Skeletal muscle tissue (tissue), 4 donors: ENCODE results near the gene POU3F3. TPM values are rescaled to one million over a fixed set of nuclear protein-coding genes. Genes with fewer than 3 reads are reported as not detected.
A peak's percentile ranks its signal among the peaks of the same experiment; 100 is the strongest.

ENCODE experiments used
- H3K27ac ChIP-seq: one replicate; pipeline ENCODE4 v1.7.0; 2013; ENCODE audit warnings: mild to moderate bottlenecking, low read depth, low read length, inconsistent platforms
- H3K27me3 ChIP-seq, 3 donors: one replicate each; pipeline ENCODE4 v1.7.0; 2013; ENCODE audit warnings: low read length in 3 of 3; ENCODE audit not compliant: control insufficient read depth in 3 of 3, insufficient read depth in 3 of 3
- H3K36me3 ChIP-seq, 3 donors: one replicate each; pipeline ENCODE4 v1.7.0; 2013; ENCODE audit warnings: low read length in 3 of 3; ENCODE audit not compliant: control insufficient read depth in 3 of 3, insufficient read depth in 3 of 3
- H3K4me1 ChIP-seq, 3 donors: one replicate each; pipeline ENCODE4 v1.7.0; 2013; ENCODE audit warnings: low read length in 3 of 3, mild to moderate bottlenecking in 3 of 3; ENCODE audit not compliant: control insufficient read depth in 3 of 3, insufficient read depth in 3 of 3
- H3K4me3 ChIP-seq, 3 donors: one replicate each; pipeline ENCODE4 v1.7.0; 2013; ENCODE audit warnings: low read length in 3 of 3
- H3K9ac ChIP-seq, 3 donors: one replicate each; pipeline ENCODE4 v1.7.0; 2013; ENCODE audit warnings: low read length in 3 of 3, mild to moderate bottlenecking in 3 of 3, moderate library complexity in 2 of 3, low read depth in 1 of 3
- H3K9me3 ChIP-seq, 3 donors: one replicate each; pipeline ENCODE4 v1.7.0; 2013; ENCODE audit warnings: low read length in 3 of 3; ENCODE audit not compliant: control insufficient read depth in 3 of 3
- total RNA-seq: library from RNA; depleted of rRNA; stranded (reverse); fragments of >200 nt; gene quantifications from one replicate; pipeline ENCODE4 v1.2.3, GENCODE V29; 2014
- donor health status: Osteomylitis.

The POU3F3 gene
- total RNA-seq, 1 donor from 2014 or later = 0.52 TPM

DNA sequence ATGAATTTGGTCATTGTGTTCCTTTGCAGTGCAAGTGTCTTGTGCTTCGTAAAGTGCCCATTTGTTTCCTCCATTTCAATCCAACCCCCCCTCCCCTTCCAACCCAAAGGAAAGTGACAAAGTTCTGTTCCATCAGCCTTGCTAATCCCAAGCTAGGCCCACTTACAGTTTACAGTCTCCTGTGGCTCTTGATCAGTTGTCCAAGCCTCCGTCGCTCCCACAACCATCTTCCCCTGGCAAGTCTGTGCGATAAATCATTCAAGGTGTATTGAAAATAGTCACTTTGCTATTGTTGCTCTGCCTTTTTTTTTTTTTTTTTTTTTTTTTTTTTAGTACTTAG, 6.5 kb downstream of the POU3F3 start:
- Histone ChIP-seq H3K27ac (no peak overlapping the region), H3K9me3 (no peaks in the 10 kb centered on the region), H3K4me3 (no peak overlapping the region), H3K27me3 (peaks cover 78 to 87% (median 84%) of the 10 kb centered on the region in 3 donors), H3K36me3 (no peaks in the 10 kb centered on the region), H3K9ac (no peak overlapping the region), H3K4me1 (peaks cover 10 to 27% (median 17%) of the 10 kb centered on the region in 3 donors)

DNA sequence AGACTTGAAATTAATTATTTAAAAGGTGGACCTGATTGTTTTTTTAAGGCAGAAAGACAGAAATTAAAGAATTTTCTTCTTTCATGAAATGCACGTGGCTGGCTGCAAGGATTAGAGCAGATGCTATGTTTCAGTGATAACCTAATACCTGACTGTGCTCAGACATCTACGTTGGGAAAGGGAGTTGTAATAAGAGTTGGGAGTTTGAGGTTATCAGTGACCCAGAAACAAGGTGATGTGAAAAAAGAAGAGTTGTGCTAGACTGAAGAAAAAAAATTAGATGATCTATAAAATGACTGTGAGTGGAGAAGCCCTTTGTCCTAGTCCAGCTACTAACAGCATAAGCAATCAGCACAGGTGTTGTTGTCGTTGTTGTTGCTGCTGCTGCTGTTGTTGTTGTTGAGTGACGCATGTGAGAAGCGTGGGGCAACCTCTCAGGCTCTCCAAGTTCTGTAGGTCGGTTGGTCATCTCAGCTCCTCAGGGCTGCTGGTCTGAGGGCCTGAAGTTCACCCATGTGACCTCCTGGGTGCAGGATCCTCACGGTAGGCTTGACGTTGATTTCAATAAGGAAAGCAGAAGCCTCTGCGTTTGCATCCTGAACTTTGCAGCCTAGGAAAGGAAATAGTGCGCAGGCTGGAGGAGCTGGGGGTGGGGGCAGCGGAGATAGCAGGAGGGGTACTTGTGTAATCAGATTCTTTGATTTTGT, 7.6 kb downstream of the POU3F3 start:
- Histone ChIP-seq H3K4me3 (no peak overlapping the region), H3K27ac (no peak overlapping the region), H3K9me3 (no peaks in the 10 kb centered on the region), H3K36me3 (no peaks in the 10 kb centered on the region), H3K9ac (no peak overlapping the region), H3K27me3 (peaks cover 84 to 95% (median 90%) of the 10 kb centered on the region in 3 donors), H3K4me1 (peaks cover 10 to 25% (median 16%) of the 10 kb centered on the region in 3 donors)

DNA sequence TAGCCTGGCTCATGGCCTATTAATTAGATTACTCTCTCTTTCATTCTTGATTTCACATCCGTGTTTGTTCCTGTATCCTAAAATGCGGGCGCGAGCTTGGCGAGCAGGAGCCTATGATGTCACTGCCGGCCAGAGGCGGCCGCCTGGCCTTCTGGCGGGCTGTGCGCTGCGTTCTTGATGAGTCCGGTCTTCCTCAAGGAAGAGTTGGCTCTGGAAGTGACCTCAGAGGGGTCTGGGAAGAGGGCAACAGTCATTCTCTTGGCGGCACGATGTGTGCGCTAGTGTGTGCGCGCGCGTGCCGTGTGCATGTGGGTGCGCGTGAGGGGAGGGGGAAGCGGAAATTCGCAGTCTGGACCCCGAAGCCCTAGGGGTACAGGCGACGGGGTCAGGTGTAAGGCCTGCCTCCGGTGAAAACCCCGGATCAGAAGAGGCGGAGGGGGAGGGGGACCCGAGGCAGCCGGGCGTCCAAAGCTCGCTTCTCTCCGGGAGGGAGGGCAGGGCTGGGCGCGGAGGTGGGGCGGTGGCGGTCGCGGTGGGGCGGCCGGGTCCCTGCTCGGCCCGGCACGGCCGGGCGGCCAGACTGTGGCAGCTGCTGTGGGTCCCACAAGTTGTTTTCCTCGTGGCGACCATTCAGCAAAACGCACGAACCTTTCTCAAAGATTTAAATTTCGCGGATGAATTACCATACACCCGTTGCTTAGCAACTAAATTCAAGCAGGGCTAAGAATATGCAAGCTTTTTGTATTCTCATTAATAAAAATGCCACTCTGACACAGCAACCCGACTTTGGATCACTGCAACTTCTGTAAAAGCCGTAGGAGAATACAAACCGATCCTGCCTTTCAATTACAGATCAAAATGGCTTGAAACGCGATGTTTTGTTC, 8.4 kb downstream of the POU3F3 start:
- Histone ChIP-seq H3K9me3 (no peaks in the 10 kb centered on the region), H3K36me3 (no peaks in the 10 kb centered on the region), H3K27ac (no peak overlapping the region), H3K4me3 (peak overlapping the region in 2 of 3 donors; percentile 33 to 46), H3K27me3 (peaks cover 87 to 96% (median 94%) of the 10 kb centered on the region in 3 donors), H3K9ac (no peak overlapping the region), H3K4me1 (peaks cover 8 to 22% (median 13%) of the 10 kb centered on the region in 3 donors)

DNA sequence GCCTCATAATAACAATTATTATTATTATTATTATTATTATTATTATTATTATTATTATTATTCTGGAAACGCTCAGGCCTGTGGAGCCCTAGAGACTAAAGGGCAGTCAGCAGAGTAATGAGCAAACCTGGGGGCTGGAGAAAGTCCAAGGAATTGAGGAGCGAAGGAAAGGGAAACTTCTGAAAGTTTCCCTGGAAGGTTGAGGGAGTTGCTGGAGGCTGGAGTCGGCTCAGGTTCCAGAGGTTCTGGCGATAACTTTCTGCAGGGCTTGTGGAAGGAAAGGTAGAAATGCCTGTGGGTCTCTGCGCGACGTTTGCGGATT, 9.2 kb downstream of the POU3F3 start:
- H3K27me3 ChIP-seq = peaks cover 86 to 96% (median 95%) of the 10 kb centered on the region in 3 donors
- peaks cover 5 to 22% (median 11%) of the 10 kb centered on the region in 3 donors for H3K4me1 ChIP-seq
- no peak overlapping the region for H3K9ac ChIP-seq
- no peaks in the 10 kb centered on the region for H3K36me3 ChIP-seq
- no peaks in the 10 kb centered on the region for H3K9me3 ChIP-seq
- no peak overlapping the region for H3K27ac ChIP-seq
- no peak overlapping the region for H3K4me3 ChIP-seq

DNA sequence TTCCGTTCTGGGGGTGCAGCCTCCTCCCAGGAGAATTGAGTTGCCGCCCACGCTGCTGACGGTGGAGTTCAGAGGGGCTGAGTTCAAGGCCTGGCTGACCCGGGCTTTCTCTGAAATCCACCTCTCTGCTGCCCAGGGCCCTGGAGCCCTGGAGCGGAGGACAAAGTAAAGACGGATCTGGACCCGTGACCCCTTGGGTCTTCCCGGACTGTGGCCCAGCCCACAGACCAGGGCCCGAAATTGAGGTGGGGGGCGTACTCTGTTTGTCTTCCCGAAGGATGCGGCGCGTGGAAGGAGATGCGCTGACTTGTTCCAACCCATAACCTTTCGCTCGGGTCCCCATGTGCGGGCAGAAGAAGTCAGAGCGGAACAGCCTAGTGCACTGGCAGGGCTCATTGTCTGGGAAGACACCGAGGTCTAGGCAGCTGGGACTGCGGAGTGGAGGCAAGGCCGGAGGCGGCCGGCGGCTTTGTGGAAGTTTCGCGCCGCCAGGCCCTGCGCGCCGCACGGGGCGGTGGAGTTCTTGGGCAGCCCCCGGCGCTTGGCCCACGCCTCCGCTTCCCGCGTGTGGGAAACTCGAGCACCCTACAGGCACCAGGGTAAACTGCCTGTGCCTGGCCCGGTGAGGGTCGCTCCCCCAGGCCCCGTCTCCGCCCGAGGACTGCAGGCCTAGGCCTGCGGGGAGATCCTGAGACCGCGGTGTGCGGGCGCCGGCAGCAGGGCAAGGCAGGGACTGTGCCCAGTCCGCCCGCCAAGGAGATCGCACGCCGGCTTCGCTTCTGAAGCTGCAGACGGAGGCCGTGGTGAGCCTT, 9.8 kb downstream of the POU3F3 start:
- H3K4me3 ChIP-seq = no peak overlapping the region
- no peak overlapping the region for H3K27ac ChIP-seq
- H3K4me1 ChIP-seq = peaks cover 5 to 22% (median 11%) of the 10 kb centered on the region in 3 donors
- H3K36me3 ChIP-seq = no peaks in the 10 kb centered on the region
- no peak overlapping the region for H3K9ac ChIP-seq
- no peaks in the 10 kb centered on the region for H3K9me3 ChIP-seq
- H3K27me3 ChIP-seq = peaks cover 87 to 96% (median 96%) of the 10 kb centered on the region in 3 donors

DNA sequence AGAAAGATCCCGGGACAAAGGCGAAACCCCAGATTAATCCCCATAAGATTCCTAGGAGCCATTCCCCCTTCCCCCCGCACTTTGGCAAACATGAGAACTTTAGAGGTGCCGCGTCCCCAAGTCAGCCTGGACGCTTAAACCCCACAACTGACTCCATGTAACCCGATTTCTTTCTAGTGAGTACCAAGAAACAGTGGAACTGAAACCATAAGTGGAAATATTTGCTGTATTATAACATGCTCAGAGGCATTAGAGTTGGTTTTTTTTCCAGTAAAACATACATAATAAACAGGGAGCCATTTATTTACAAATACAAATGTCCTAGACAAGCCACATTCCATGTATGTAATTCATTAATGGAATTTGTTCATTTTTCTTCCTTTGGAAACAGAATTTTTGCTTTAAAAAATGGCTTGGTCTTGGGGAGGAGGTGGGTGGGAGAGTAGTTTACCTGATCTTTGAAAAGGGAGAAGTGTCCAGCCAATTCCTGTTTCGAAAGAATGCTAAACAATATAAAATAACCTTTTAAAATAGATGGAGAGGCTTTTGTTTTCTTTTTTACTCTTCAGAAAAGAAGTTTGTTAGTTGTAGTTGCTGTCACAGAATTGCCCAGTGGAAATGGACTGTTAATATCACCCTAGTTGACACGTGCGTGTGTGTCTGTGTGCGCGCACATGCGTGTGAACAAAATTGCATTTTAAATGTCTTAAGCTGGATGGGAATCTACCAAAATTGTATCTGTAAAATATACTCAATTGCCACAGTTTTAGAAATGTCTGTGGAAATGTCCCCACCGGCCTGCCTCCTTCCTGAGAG, 10.6 kb downstream of the POU3F3 start:
- Histone ChIP-seq H3K27me3 (peaks cover 87 to 96% (median 96%) of the 10 kb centered on the region in 3 donors), H3K4me1 (peaks cover 5 to 22% (median 11%) of the 10 kb centered on the region in 3 donors), H3K9ac (no peak overlapping the region), H3K4me3 (no peak overlapping the region), H3K9me3 (no peaks in the 10 kb centered on the region), H3K27ac (no peak overlapping the region), H3K36me3 (no peaks in the 10 kb centered on the region)

DNA sequence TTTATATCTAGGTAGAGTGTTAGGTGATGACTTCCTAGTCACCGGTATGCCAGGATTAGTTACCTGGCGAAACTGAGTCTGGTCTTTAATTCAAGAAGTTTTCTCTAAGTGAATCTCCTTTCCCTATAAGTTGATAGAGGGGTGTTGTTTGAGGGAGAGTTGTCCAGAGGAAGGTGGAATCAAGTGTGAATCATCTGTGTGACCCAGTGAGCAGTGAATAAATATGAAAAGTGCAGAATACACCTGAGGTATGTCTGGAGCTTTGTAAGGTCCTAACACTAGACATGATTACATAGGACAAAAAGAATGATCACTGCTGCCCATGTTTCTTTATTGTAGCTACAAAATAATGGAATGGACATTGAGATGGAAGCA, 11.2 kb downstream of the POU3F3 start:
- Histone ChIP-seq H3K4me3 (no peak overlapping the region), H3K27me3 (peaks cover 88 to 97% (median 96%) of the 10 kb centered on the region in 3 donors), H3K9me3 (no peaks in the 10 kb centered on the region), H3K36me3 (no peaks in the 10 kb centered on the region), H3K27ac (no peak overlapping the region), H3K4me1 (peaks cover 5 to 22% (median 11%) of the 10 kb centered on the region in 3 donors), H3K9ac (no peak overlapping the region)

DNA sequence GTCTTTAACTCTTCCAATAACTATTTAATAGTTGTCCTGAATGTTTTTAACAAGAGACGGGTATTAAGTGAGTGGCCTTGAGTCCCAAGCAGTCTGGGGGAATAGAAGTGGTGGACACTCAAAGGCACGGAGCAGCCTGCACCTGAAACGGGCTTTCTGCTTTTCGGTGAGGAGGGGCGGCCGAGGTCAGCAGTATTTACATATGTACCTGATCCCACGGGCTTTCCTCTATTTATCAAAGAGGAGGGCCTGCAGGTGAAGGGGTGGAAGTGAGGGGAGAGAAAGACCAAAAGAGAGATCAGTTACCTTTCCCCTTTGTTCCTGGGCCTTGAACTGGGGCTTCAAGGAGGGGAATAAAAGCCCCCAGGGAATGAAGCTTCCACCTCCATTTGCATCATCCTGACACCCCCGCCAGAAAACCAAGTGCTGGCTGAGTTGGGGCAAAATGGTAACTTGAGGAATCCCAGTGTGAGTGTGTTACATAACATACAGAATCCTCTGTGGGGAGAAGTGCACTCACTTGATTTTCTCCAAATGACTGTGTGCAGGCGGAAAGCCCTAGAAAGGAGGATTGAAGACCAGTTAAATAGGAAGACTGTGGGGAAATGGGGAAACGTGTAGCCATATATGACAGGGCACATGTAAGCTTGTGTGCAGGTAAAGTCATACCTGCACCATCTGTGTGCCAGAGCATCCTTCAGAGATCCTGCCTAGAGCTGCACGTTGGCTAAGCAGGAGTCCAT, 12.4 kb downstream of the POU3F3 start:
- Histone ChIP-seq H3K4me3 (no peak overlapping the region), H3K9me3 (no peaks in the 10 kb centered on the region), H3K27me3 (peaks cover 88 to 98% (median 97%) of the 10 kb centered on the region in 3 donors), H3K36me3 (no peaks in the 10 kb centered on the region), H3K9ac (no peak overlapping the region), H3K27ac (no peak overlapping the region), H3K4me1 (peaks cover 5 to 22% (median 11%) of the 10 kb centered on the region in 3 donors)
